DND-41 (cell line): ENCODE results near the gene AVL9.

Experiments used
- ATAC-seq: fragments of 200-7000 bp; cut with Tn5 transposase; 3 replicates; pipeline ENCODE4 v1.9.1; 2021; ENCODE audit warnings: low read depth; ENCODE audit not compliant: insufficient read depth
- DNase-seq: peaks from one replicate; pipeline ENCODE4 v3.0.0-alpha.2; 2020
- H2AFZ ChIP-seq: 2 replicates; pipeline ENCODE4 v1.6.0; 2012; ENCODE audit warnings: low read depth, low read length
- H3K27ac ChIP-seq: 2 replicates; pipeline ENCODE4 v1.5.1; 2012; ENCODE audit warnings: low read length, inconsistent platforms
- H3K27me3 ChIP-seq: fragments of 200-600 bp; sonication (generic); 2 replicates; pipeline ENCODE4 v1.6.0; 2012; ENCODE audit warnings: low read length, mild to moderate bottlenecking, inconsistent platforms; ENCODE audit not compliant: insufficient read depth, poor library complexity
- H3K36me3 ChIP-seq: 2 replicates; pipeline ENCODE4 v1.5.1; 2012; ENCODE audit warnings: low read length, inconsistent platforms; ENCODE audit not compliant: insufficient read depth
- H3K4me1 ChIP-seq: 2 replicates; pipeline ENCODE4 v1.5.1; 2012; ENCODE audit warnings: mild to moderate bottlenecking, low read length; ENCODE audit not compliant: insufficient read depth
- H3K4me2 ChIP-seq: 2 replicates; pipeline ENCODE4 v1.6.0; 2012; ENCODE audit warnings: mild to moderate bottlenecking, moderate library complexity, low read length, inconsistent platforms; ENCODE audit not compliant: insufficient read depth
- H3K4me3 ChIP-seq, 2 experiments: fragments of 200-600 bp in 1 of 2; shearing (Covaris generic) in 1 of 2; 2 replicates each; pipeline ENCODE4 v1.5.1; 2012 to 2016; ENCODE audit warnings: inconsistent platforms in 2 of 2, low read length in 2 of 2, mild to moderate bottlenecking in 2 of 2, low read depth in 1 of 2, moderate library complexity in 1 of 2
- H3K79me2 ChIP-seq: 2 replicates; pipeline ENCODE4 v1.6.0; 2012; ENCODE audit warnings: low read length, inconsistent platforms; ENCODE audit not compliant: insufficient read depth
- H3K9ac ChIP-seq: 2 replicates; pipeline ENCODE4 v1.6.0; 2012; ENCODE audit warnings: low read depth, mild to moderate bottlenecking, inconsistent platforms, low read length, moderate library complexity
- H3K9me3 ChIP-seq: 2 replicates; pipeline ENCODE4 v1.5.1; 2012; ENCODE audit warnings: low read length, moderate library complexity, mild to moderate bottlenecking, inconsistent platforms; ENCODE audit not compliant: insufficient read depth, severe bottlenecking
- H4K20me1 ChIP-seq: 2 replicates; pipeline ENCODE4 v1.6.0; 2012; ENCODE audit warnings: low read length; ENCODE audit not compliant: insufficient read depth
- CTCF ChIP-seq: IDR thresholded peaks from 2 replicates; pipeline ENCODE4 v1.5.1; 2012; ENCODE audit warnings: borderline replicate concordance, low read length, moderate library complexity, mild to moderate bottlenecking; ENCODE audit not compliant: poor library complexity, severe bottlenecking; ENCODE audit errors: extremely low read depth
- EZH2 ChIP-seq: IDR thresholded peaks from 3 replicates; pipeline ENCODE4 v1.6.1; 2012; ENCODE audit warnings: borderline replicate concordance, low read depth, mild to moderate bottlenecking, moderate library complexity, low read length, inconsistent platforms; ENCODE audit not compliant: severe bottlenecking

Gene AVL9

GRCh38 chr7:32569388-32570289 lies 74.3 kb downstream of the AVL9 start:
- Histone ChIP-seq H3K27me3 (no peaks in the 10 kb centered on the region), H3K4me2 (no peak overlapping the region), H4K20me1 (no peaks in the 10 kb centered on the region), H2AFZ (no peak overlapping the region), H3K9ac (no peak overlapping the region), H3K79me2 (no peaks in the 10 kb centered on the region), H3K36me3 (peaks cover 31% of the 10 kb centered on the region), H3K4me3 (no peak overlapping the region), H3K9me3 (no peaks in the 10 kb centered on the region), H3K4me1 (no peaks in the 10 kb centered on the region), H3K27ac (no peak overlapping the region)
- ATAC-seq (no peak), DNase-seq (no peak)
- TF ChIP-seq CTCF: no peak
- no peak for TF ChIP-seq EZH2

- no peak for ATAC-seq
- H3K27me3 ChIP-seq: no peaks in the 10 kb centered on the region
- H3K27ac ChIP-seq: no peak overlapping the region
- H3K4me1 ChIP-seq: no peaks in the 10 kb centered on the region
- no peak overlapping the region for H3K4me3 ChIP-seq
- no peaks in the 10 kb centered on the region for H3K9me3 ChIP-seq
- no peak overlapping the region for H2AFZ ChIP-seq
- no peak overlapping the region for H3K9ac ChIP-seq
- no peaks in the 10 kb centered on the region for H4K20me1 ChIP-seq
- H3K36me3 ChIP-seq: peaks cover 63% of the 10 kb centered on the region
- no peak for DNase-seq
- no peaks in the 10 kb centered on the region for H3K79me2 ChIP-seq
- TF ChIP-seq EZH2: no peak
- no peak overlapping the region for H3K4me2 ChIP-seq
Measured at GRCh38 chr7:32573110-32573687, 77.9 kb downstream of the AVL9 start.

GRCh38 chr7:32574626-32575025 lies 79.3 kb downstream of the AVL9 start:
- no peak overlapping the region for H3K9ac ChIP-seq
- ATAC-seq: no peak
- TF ChIP-seq CTCF: no peak
- no peak for TF ChIP-seq EZH2
- H2AFZ ChIP-seq: no peak overlapping the region
- no peak overlapping the region for H3K4me3 ChIP-seq
- DNase-seq: no peak
- H3K9me3 ChIP-seq: no peaks in the 10 kb centered on the region
- no peak overlapping the region for H3K4me2 ChIP-seq
- H3K79me2 ChIP-seq: no peaks in the 10 kb centered on the region
- H4K20me1 ChIP-seq: no peaks in the 10 kb centered on the region
- H3K27me3 ChIP-seq: no peaks in the 10 kb centered on the region
- H3K4me1 ChIP-seq: no peaks in the 10 kb centered on the region
- H3K36me3 ChIP-seq: peaks cover 65% of the 10 kb centered on the region
- H3K27ac ChIP-seq: no peak overlapping the region

GRCh38 chr7:32577421-32577820 lies 82.1 kb downstream of the AVL9 start:
- TF ChIP-seq EZH2 (no peak), CTCF (no peak)
- Histone ChIP-seq H3K36me3 (peaks cover 84% of the 10 kb centered on the region), H3K79me2 (no peaks in the 10 kb centered on the region), H3K9me3 (no peaks in the 10 kb centered on the region), H3K4me3 (no peak overlapping the region), H3K27ac (no peak overlapping the region), H4K20me1 (no peaks in the 10 kb centered on the region), H3K4me2 (no peak overlapping the region), H3K27me3 (no peaks in the 10 kb centered on the region), H3K9ac (no peak overlapping the region), H2AFZ (no peak overlapping the region), H3K4me1 (no peaks in the 10 kb centered on the region)
- DNase-seq (no peak), ATAC-seq (no peak)
